ENCODE results near the gene SMAD3. TPM values are rescaled to one million over a fixed set of nuclear protein-coding genes. Genes with fewer than 3 reads are reported as not detected.

Gene SMAD3
- total and polyA plus RNA-seq, 7 donors = 2.9 to 47.6 (median 29.3) TPM

DNA sequence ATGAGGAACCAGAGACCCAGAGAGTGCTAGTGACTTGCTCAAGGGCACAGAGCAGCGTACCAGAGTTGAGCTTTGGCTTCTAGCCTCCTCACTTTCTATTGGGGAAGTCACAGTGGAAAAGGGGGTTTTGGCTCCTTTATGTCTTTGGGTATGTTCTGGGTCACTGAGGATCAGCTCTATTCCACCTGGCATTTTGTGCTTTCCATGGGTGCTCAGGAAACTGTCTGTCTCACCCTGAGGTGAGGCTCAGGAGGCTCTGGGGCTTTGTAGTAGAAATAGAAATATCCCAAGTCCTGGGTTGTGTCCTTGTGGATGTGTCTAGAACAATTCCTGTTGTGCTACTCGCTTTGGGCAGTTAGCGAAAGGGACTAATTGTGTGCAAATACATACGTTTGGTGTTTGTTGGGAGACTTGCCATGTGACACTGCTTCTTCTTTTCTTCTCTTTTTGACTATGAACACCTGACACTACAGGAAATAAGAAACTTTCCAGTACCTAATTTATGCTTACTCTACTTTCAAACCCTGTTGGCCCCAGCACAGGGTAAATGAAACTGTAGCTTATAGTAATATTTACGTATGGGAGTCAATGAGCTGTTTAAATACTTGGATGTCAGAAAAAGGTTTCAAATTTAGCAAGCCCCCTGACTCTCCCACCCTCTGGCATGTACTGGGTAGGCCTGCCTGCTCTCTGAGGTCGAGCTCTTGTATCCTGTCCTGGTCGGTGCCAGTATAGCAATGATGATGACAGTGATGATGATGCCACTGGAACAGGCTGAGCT lies 35.6 kb downstream of the SMAD3 start:
- Histone ChIP-seq H3K36me3 (ENCODE audit: insufficient read depth in 1 of 2, low read depth in 1 of 2) (no peaks in the 10 kb centered on the region), H3K27me3 (ENCODE audit: insufficient read depth in 3 of 3, low read length in 2 of 3) (no peaks in the 10 kb centered on the region), H3K4me3 (peak overlapping the region; percentile 10), H3K9me3 (no peaks in the 10 kb centered on the region), H3K4me1 (peaks cover 96% of the 10 kb centered on the region), H3K27ac (peak overlapping the region; percentile 75)
- intact Hi-C loops (cut with DNase I) = no loop called here
- ATAC-seq = peak in 3 of 4 donors; percentile 32 to 37 (median 33)
- DNase-seq = no peak
- WGBS, 3 donors = 63 to 85% (median 63%) methylated on average over 7 of the region's 7 CpGs
- TF ChIP-seq, protein P1, sequence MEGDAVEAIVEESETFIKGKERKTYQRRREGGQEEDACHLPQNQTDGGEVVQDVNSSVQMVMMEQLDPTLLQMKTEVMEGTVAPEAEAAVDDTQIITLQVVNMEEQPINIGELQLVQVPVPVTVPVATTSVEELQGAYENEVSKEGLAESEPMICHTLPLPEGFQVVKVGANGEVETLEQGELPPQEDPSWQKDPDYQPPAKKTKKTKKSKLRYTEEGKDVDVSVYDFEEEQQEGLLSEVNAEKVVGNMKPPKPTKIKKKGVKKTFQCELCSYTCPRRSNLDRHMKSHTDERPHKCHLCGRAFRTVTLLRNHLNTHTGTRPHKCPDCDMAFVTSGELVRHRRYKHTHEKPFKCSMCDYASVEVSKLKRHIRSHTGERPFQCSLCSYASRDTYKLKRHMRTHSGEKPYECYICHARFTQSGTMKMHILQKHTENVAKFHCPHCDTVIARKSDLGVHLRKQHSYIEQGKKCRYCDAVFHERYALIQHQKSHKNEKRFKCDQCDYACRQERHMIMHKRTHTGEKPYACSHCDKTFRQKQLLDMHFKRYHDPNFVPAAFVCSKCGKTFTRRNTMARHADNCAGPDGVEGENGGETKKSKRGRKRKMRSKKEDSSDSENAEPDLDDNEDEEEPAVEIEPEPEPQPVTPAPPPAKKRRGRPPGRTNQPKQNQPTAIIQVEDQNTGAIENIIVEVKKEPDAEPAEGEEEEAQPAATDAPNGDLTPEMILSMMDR (IDR thresholded peaks at IDR 0.05) = no peak

DNA sequence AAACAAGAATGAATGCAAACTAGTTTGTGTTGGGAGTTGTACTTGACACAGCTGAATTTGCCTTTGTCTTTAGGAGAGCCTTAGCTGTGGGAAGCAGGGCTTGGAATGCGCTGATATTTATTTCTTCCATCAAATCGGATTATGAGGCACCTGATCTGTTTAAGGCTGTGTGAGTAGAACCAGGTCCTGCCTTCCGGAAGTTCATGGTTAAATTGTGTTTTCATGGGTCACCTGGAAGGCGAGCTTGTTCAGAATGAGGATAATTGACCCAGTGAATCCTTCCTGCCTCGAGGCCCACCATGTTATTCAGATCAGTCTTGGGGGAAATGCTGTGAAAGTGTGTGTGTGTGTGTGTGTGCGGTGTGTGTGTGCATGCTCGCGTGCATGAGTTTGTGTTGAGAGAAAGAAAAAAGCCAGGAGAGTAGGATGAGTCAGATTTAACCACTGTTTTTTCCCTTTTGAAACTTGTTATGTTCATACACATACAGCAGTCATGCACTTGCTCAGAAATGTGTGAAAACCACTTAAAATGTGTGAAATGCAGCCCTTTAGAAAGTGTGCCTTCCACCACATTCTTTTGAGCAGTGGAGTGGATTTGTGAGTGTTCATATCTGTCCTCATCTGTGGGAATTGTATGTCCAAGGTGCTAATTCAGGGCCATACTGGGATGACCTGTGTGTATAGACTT lies 36.7 kb downstream of the SMAD3 start:
- no peaks in the 10 kb centered on the region for H3K9me3 ChIP-seq
- 57 to 64% (median 61%) methylated on average over 8 of the region's 8 CpGs for WGBS, 3 donors
- DNase-seq = no peak
- peak overlapping the region; percentile 10 for H3K4me3 ChIP-seq
- no peak for ATAC-seq
- intact Hi-C loops (cut with DNase I) = no loop called here
- peaks cover 96% of the 10 kb centered on the region for H3K4me1 ChIP-seq
- no peaks in the 10 kb centered on the region for H3K36me3 ChIP-seq (ENCODE audit: insufficient read depth in 1 of 2, low read depth in 1 of 2)
- TF ChIP-seq, protein P1 (IDR thresholded peaks at IDR 0.05) = no peak
- peak overlapping the region; percentile 90 for H3K27ac ChIP-seq
- H3K27me3 ChIP-seq (ENCODE audit: insufficient read depth in 3 of 3, low read length in 2 of 3) = no peaks in the 10 kb centered on the region

DNA sequence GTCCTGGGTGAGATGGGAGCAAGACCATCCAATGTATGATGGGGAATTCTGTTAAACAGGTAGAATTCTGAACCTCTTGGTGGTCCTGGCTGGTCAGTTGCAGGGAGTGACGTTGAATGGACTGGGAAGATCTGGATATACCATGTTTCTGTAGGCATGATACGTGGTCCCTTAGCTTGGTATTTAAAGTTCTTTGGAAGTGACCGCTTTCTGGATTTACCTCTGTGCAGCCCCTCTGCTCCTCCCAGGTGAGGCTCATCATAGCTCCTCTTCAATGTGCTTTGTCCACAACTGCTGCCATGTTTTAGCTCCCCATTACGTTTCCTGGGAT lies 37.2 kb downstream of the SMAD3 start:
- DNase-seq (no peak), ATAC-seq (no peak)
- Histone ChIP-seq H3K4me1 (peaks cover 96% of the 10 kb centered on the region), H3K4me3 (no peak overlapping the region), H3K27ac (peak overlapping the region; percentile 90), H3K9me3 (no peaks in the 10 kb centered on the region), H3K27me3 (ENCODE audit: insufficient read depth in 3 of 3, low read length in 2 of 3) (no peaks in the 10 kb centered on the region), H3K36me3 (ENCODE audit: insufficient read depth in 1 of 2, low read depth in 1 of 2) (no peaks in the 10 kb centered on the region)
- TF ChIP-seq, protein P1 (IDR thresholded peaks at IDR 0.05) = no peak
- intact Hi-C loops (cut with DNase I) = no loop called here
- 96 to 100% (median 98%) methylated on average over 4 of the region's 4 CpGs for WGBS, 3 donors

DNA sequence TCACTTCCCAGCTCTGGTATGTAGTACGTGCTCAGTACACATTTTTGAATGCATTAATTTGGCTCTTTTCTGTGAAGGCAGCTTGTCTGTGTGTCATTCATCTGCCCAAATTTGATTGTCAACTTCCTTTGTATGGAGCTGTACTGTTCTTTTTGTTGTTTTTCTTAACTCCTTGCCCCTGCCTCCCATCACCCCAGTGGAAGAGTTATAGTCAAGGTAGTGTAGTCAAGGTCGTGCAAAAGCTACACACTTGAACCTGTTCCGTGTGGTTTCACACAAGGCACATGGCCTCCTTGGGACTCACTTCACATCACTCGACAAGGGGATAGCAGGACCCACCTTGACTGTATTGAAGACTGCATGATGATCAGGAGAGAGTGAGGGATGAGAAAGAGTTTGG lies 37.6 kb downstream of the SMAD3 start:
- H3K4me3 ChIP-seq = peak overlapping the region; percentile 10
- H3K27me3 ChIP-seq (ENCODE audit: insufficient read depth in 3 of 3, low read length in 2 of 3) = no peaks in the 10 kb centered on the region
- ATAC-seq = no peak
- intact Hi-C loops (cut with DNase I) = no loop called here
- peak overlapping the region; percentile 90 for H3K27ac ChIP-seq
- no peaks in the 10 kb centered on the region for H3K9me3 ChIP-seq
- DNase-seq = no peak
- WGBS, 3 donors = 77 to 86% (median 82%) methylated on average over 4 of the region's 4 CpGs
- TF ChIP-seq, protein P1 (IDR thresholded peaks at IDR 0.05) = no peak
- peaks cover 96% of the 10 kb centered on the region for H3K4me1 ChIP-seq
- no peaks in the 10 kb centered on the region for H3K36me3 ChIP-seq (ENCODE audit: insufficient read depth in 1 of 2, low read depth in 1 of 2)
